Uterus (tissue), 2 donors: ENCODE measurements around the gene SPOPL.

Source experiments
- CTCF ChIP-seq, 4 experiments: fragments of 200-600 bp in 2 of 4; fragments of 450-650 bp in 2 of 4; sonication (generic) in 2 of 4; IDR thresholded peaks; one replicate each; pipeline ENCODE4 v1.5.1; 2016 to 2019; ENCODE audit warnings: antibody characterized with exemption in 4 of 4, mild to moderate bottlenecking in 2 of 4, moderate library complexity in 1 of 4
- POLR2A ChIP-seq, 2 donors: fragments of 450-650 bp; IDR thresholded peaks; one replicate each; pipeline ENCODE4 v1.6.1; 2016; ENCODE audit warnings: antibody characterized with exemption in 2 of 2, mild to moderate bottlenecking in 1 of 2, moderate library complexity in 1 of 2

- TF ChIP-seq CTCF (IDR thresholded peaks at IDR 0.05), result no peak
- no peak for TF ChIP-seq POLR2A (IDR thresholded peaks at IDR 0.05)
These were observed 78.0 kb downstream of the SPOPL start for GRCh38 chr2:138579556-138579955.
